Osteoblast (primary cell): Measurements from ENCODE around the gene CCR5. TPM values are rescaled to one million over a fixed set of nuclear protein-coding genes. Genes with fewer than 3 reads are reported as not detected.

ENCODE experiments used
- DNase-seq: peaks from one replicate; pipeline ENCODE4 v3.0.0; 2011; ENCODE audit warnings: low spot score, mixed read lengths; ENCODE audit not compliant: insufficient read length; ENCODE audit errors: missing footprints
- H2AFZ ChIP-seq: 2 replicates; pipeline ENCODE4 v1.6.0; 2011; ENCODE audit warnings: mild to moderate bottlenecking, low read length
- H3K27ac ChIP-seq: 2 replicates; pipeline ENCODE4 v1.5.1; 2011; ENCODE audit warnings: mild to moderate bottlenecking, low read depth, low read length, moderate library complexity
- H3K27me3 ChIP-seq: 2 replicates; pipeline ENCODE4 v1.6.0; 2012; ENCODE audit warnings: mild to moderate bottlenecking, control low read depth, inconsistent platforms, low read length, moderate library complexity; ENCODE audit not compliant: insufficient read depth
- H3K36me3 ChIP-seq: 2 replicates; pipeline ENCODE4 v1.5.1; 2011; ENCODE audit warnings: mild to moderate bottlenecking, low read length, control low read depth, moderate library complexity; ENCODE audit not compliant: insufficient read depth
- H3K4me1 ChIP-seq: 2 replicates; pipeline ENCODE4 v1.5.1; 2011; ENCODE audit warnings: mild to moderate bottlenecking, low read length, control low read depth, moderate library complexity; ENCODE audit not compliant: insufficient read depth
- H3K4me2 ChIP-seq: 2 replicates; pipeline ENCODE4 v1.6.0; 2011; ENCODE audit warnings: mild to moderate bottlenecking, low read length; ENCODE audit not compliant: insufficient read depth
- H3K4me3 ChIP-seq: fragments of 200-600 bp; sonication (generic); 3 replicates; pipeline ENCODE4 v1.5.1; 2012; ENCODE audit warnings: mild to moderate bottlenecking, low read length, inconsistent platforms; ENCODE audit not compliant: insufficient read depth
- H3K79me2 ChIP-seq: 2 replicates; pipeline ENCODE4 v1.6.0; 2012; ENCODE audit warnings: mild to moderate bottlenecking, low read length, control low read depth, inconsistent platforms; ENCODE audit not compliant: insufficient read depth
- H3K9me3 ChIP-seq: 2 replicates; pipeline ENCODE4 v1.5.1; 2011; ENCODE audit warnings: low read depth, low read length, control low read depth
- H4K20me1 ChIP-seq: 2 replicates; pipeline ENCODE4 v1.6.0; 2012; ENCODE audit warnings: mild to moderate bottlenecking, low read length, control low read depth; ENCODE audit not compliant: insufficient read depth
- CTCF ChIP-seq: IDR thresholded peaks from 2 replicates; pipeline ENCODE4 v1.5.1; 2011; ENCODE audit warnings: mild to moderate bottlenecking, low read depth, low read length, moderate library complexity; ENCODE audit errors: extremely low read depth
- total RNA-seq: library from RNA; depleted of rRNA; stranded (reverse); fragments of >200 nt; gene quantifications from 2 replicates; pipeline ENCODE4 v1.2.3, GENCODE V29; 2012

Gene CCR5
- total RNA-seq, 1 donor, result not detected

GRCh38 chr3:46359733-46360493 is 10.8 kb upstream of the CCR5 start:
- Histone ChIP-seq H2AFZ (peak overlapping the region; percentile 15), H3K4me1 (no peaks in the 10 kb centered on the region), H3K4me2 (no peak overlapping the region), H3K27ac (no peak overlapping the region), H3K4me3 (no peak overlapping the region), H3K9me3 (no peaks in the 10 kb centered on the region), H4K20me1 (no peaks in the 10 kb centered on the region), H3K79me2 (no peaks in the 10 kb centered on the region), H3K36me3 (no peaks in the 10 kb centered on the region), H3K27me3 (peaks cover 52% of the 10 kb centered on the region)
- DNase-seq, result no peak
- no peak for TF ChIP-seq CTCF

GRCh38 chr3:46360907-46361306 is 9.8 kb upstream of the CCR5 start:
- no peak for DNase-seq
- H3K27ac ChIP-seq, result no peak overlapping the region
- H3K4me3 ChIP-seq, result no peak overlapping the region
- H3K4me2 ChIP-seq, result no peak overlapping the region
- H3K79me2 ChIP-seq, result no peaks in the 10 kb centered on the region
- no peaks in the 10 kb centered on the region for H4K20me1 ChIP-seq
- peaks cover 48% of the 10 kb centered on the region for H3K27me3 ChIP-seq
- no peak for TF ChIP-seq CTCF
- H3K36me3 ChIP-seq, result no peaks in the 10 kb centered on the region
- no peak overlapping the region for H2AFZ ChIP-seq
- H3K9me3 ChIP-seq, result no peaks in the 10 kb centered on the region
- no peaks in the 10 kb centered on the region for H3K4me1 ChIP-seq

- H3K4me3 ChIP-seq, result no peak overlapping the region
- no peaks in the 10 kb centered on the region for H3K79me2 ChIP-seq
- no peak for TF ChIP-seq CTCF
- H3K27ac ChIP-seq, result no peak overlapping the region
- DNase-seq, result no peak
- H3K9me3 ChIP-seq, result no peaks in the 10 kb centered on the region
- peaks cover 48% of the 10 kb centered on the region for H3K27me3 ChIP-seq
- no peak overlapping the region for H2AFZ ChIP-seq
- no peak overlapping the region for H3K4me2 ChIP-seq
- H4K20me1 ChIP-seq, result no peaks in the 10 kb centered on the region
- H3K4me1 ChIP-seq, result no peaks in the 10 kb centered on the region
- no peaks in the 10 kb centered on the region for H3K36me3 ChIP-seq
Observed at GRCh38 chr3:46361408-46362283, 9.1 kb upstream of the CCR5 start.

- Histone ChIP-seq H3K36me3 (no peaks in the 10 kb centered on the region), H3K9me3 (no peaks in the 10 kb centered on the region), H4K20me1 (no peaks in the 10 kb centered on the region), H3K4me3 (no peak overlapping the region), H3K27ac (no peak overlapping the region), H3K4me2 (no peak overlapping the region), H3K27me3 (peaks cover 40% of the 10 kb centered on the region), H3K4me1 (no peaks in the 10 kb centered on the region), H2AFZ (no peak overlapping the region), H3K79me2 (no peaks in the 10 kb centered on the region)
- DNase-seq, result no peak
- no peak for TF ChIP-seq CTCF
Observed at GRCh38 chr3:46365041-46365440, 5.7 kb upstream of the CCR5 start.
